Hepatocyte (in vitro differentiated cells): ENCODE results near the gene CDK17.
"Not testable (repeated sequence)": the region's sequence is repeated elsewhere in the genome, so short reads cannot be mapped to it uniquely, and the experiment has no call there.

Experiments used
- EZH2phosphoT487 ChIP-seq: fragments of 200-600 bp; sonication (generic); IDR thresholded peaks from one replicate; pipeline ENCODE4 v1.6.1; 2018; ENCODE audit warnings: antibody characterized with exemption, mild to moderate bottlenecking, low read depth, moderate library complexity; ENCODE audit not compliant: unreplicated experiment, severe bottlenecking
- TF ChIP-seq, protein P1 (sequence below): fragments of 200-600 bp; sonication (generic); IDR thresholded peaks from 2 replicates; pipeline ENCODE4 v1.5.1; 2016; ENCODE audit warnings: antibody characterized with exemption, mild to moderate bottlenecking; ENCODE audit not compliant: poor library complexity

DNA sequence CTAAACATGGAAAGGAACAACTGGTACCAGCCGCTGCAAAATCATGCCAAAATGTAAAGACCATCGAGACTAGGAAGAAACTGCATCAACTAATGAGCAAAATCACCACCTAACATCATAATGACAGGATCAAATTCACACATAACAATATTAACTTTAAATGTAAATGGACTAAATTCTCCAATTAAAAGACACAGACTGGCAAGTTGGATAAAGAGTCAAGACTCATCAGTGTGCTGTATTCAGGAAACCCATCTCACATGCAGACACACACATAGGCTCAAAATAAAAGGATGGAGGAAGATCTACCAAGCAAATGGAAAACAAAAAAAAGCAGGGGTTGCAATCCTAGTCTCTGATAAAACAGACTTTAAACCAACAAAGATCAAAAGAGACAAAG, 82.4 kb downstream of the CDK17 start:
- TF ChIP-seq EZH2phosphoT487 = not testable (repeated sequence)
- TF ChIP-seq, protein P1, sequence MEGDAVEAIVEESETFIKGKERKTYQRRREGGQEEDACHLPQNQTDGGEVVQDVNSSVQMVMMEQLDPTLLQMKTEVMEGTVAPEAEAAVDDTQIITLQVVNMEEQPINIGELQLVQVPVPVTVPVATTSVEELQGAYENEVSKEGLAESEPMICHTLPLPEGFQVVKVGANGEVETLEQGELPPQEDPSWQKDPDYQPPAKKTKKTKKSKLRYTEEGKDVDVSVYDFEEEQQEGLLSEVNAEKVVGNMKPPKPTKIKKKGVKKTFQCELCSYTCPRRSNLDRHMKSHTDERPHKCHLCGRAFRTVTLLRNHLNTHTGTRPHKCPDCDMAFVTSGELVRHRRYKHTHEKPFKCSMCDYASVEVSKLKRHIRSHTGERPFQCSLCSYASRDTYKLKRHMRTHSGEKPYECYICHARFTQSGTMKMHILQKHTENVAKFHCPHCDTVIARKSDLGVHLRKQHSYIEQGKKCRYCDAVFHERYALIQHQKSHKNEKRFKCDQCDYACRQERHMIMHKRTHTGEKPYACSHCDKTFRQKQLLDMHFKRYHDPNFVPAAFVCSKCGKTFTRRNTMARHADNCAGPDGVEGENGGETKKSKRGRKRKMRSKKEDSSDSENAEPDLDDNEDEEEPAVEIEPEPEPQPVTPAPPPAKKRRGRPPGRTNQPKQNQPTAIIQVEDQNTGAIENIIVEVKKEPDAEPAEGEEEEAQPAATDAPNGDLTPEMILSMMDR = not testable (repeated sequence)
